GM12873 (cell line): ENCODE results near the gene UXS1.

ENCODE experiments used
- CTCF ChIP-seq: IDR thresholded peaks from 2 replicates; pipeline ENCODE4 v1.5.1; 2012; ENCODE audit warnings: low read depth, mild to moderate bottlenecking, moderate library complexity, low read length, control low read depth; ENCODE audit not compliant: insufficient read depth; ENCODE audit errors: missing control alignments

UXS1 gene

GRCh38 chr2:106158871-106159270 lies 35.2 kb downstream of the UXS1 start:
- no peak for TF ChIP-seq CTCF

GRCh38 chr2:106158131-106158530 lies 36.0 kb downstream of the UXS1 start:
- no peak for TF ChIP-seq CTCF

DNA sequence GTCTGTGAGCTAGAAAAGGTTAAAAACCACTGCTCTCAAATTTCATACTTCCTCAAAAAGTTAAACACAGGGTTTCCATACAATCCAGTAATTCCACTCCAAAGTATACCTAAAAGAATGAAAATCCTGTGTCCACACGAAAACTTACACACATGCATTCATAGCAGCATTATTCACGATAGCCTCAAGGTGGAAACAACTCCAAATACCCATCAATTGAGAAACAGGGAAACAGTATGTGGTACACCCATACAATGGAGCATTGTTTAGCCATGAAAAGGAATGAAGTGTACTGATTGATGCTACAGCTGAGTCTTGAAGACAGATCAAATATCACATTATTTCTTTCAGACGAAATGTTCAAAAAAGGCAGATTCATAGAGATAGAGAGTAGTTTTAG lies 36.7 kb downstream of the UXS1 start:
- no peak for TF ChIP-seq CTCF

DNA sequence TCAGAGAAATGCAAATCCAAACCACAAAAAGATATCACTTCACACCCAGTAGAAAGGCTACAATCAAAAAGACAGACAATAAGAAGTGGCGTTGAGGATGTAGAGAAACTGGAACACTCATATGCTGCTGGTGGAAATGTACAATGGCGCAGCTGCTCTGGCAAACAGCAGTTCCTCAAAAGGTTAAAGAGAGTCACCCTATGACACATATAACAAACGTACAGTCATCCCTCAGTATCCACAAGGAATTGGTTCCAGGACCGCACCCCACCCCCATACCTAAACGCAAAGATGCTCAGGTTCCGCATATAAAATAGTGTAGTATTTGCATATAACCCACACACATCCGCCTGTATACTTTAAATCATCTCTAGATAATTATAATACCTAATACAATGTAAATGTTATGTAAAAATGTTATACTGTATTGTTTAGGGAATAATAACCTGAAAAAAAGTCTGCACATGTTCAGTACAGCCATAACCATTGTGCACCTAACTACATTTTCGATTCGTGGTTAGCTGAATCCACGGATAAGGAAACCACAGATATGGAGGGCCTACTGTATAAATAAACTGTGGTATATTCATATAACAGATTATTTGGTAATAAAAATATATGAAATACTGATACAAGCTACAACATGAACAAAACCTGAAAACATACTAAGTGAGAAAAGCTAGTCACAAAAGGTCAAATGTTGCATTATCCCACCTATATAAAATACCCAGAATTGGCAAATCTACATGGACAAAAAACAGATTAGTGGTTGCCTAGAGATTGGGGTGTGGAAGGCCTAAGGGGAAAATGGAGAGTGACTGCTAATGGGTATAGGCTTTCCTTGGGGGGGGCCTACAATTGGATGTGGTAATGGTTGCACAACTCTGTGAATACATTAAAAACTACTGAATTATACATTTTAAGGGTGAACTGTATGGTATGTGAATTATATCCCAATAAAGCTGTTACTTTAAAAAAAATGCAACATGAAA lies 37.5 kb downstream of the UXS1 start:
- no peak for TF ChIP-seq CTCF

GRCh38 chr2:106153781-106154180 lies 40.3 kb downstream of the UXS1 start:
- TF ChIP-seq CTCF = no peak

GRCh38 chr2:106147665-106148064 lies 46.4 kb downstream of the UXS1 start:
- TF ChIP-seq CTCF = no peak

GRCh38 chr2:106147159-106147558 lies 46.9 kb downstream of the UXS1 start:
- no peak for TF ChIP-seq CTCF
